Measurements from ENCODE around the gene MCM3AP.

MCM3AP gene

GRCh38 chr21:46316708-46317324 is 31.4 kb upstream of the MCM3AP start:
- no peaks in the 10 kb centered on the region for H3F3A ChIP-seq (ENCODE audit: insufficient read depth, low read length)
- H3K9me3 ChIP-seq (ENCODE audit: low read length) = no peaks in the 10 kb centered on the region
- no peaks in the 10 kb centered on the region for H3K27me3 ChIP-seq (ENCODE audit: insufficient read depth, low read length)
- H4K20me1 ChIP-seq (ENCODE audit: insufficient read depth, low read length) = no peaks in the 10 kb centered on the region
- H3K79me2 ChIP-seq (ENCODE audit: insufficient read depth, low read length) = peaks cover 13% of the 10 kb centered on the region
- H3K36me3 ChIP-seq (ENCODE audit: insufficient read depth, low read length) = peaks cover 50% of the 10 kb centered on the region
- H3K4me2 ChIP-seq (ENCODE audit: low read length) = no peak overlapping the region
- peaks cover 20% of the 10 kb centered on the region for H3K4me1 ChIP-seq (ENCODE audit: insufficient read depth, low read length, severe bottlenecking)
- H3K9me2 ChIP-seq (ENCODE audit: low read depth, low read length) = no peaks in the 10 kb centered on the region
- TF ChIP-seq, protein P1, sequence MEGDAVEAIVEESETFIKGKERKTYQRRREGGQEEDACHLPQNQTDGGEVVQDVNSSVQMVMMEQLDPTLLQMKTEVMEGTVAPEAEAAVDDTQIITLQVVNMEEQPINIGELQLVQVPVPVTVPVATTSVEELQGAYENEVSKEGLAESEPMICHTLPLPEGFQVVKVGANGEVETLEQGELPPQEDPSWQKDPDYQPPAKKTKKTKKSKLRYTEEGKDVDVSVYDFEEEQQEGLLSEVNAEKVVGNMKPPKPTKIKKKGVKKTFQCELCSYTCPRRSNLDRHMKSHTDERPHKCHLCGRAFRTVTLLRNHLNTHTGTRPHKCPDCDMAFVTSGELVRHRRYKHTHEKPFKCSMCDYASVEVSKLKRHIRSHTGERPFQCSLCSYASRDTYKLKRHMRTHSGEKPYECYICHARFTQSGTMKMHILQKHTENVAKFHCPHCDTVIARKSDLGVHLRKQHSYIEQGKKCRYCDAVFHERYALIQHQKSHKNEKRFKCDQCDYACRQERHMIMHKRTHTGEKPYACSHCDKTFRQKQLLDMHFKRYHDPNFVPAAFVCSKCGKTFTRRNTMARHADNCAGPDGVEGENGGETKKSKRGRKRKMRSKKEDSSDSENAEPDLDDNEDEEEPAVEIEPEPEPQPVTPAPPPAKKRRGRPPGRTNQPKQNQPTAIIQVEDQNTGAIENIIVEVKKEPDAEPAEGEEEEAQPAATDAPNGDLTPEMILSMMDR (IDR thresholded peaks at IDR 0.05; ENCODE audit: low read length) = no peak
- no peak overlapping the region for H3K4me3 ChIP-seq (ENCODE audit: low read depth, low read length, poor library complexity, severe bottlenecking)
- no peak overlapping the region for H3K27ac ChIP-seq (ENCODE audit: low read depth, low read length, poor library complexity, severe bottlenecking)
- H2AFZ ChIP-seq (ENCODE audit: low read length) = no peak overlapping the region
- H3K9ac ChIP-seq (ENCODE audit: low read length) = no peak overlapping the region

GRCh38 chr21:46314441-46315020 is 29.1 kb upstream of the MCM3AP start:
- H2AFZ ChIP-seq (ENCODE audit: low read length) = no peak overlapping the region
- H3K9me3 ChIP-seq (ENCODE audit: low read length) = no peaks in the 10 kb centered on the region
- no peak overlapping the region for H3K27ac ChIP-seq (ENCODE audit: low read depth, low read length, poor library complexity, severe bottlenecking)
- no peaks in the 10 kb centered on the region for H4K20me1 ChIP-seq (ENCODE audit: insufficient read depth, low read length)
- no peaks in the 10 kb centered on the region for H3K4me1 ChIP-seq (ENCODE audit: insufficient read depth, low read length, severe bottlenecking)
- no peak for TF ChIP-seq EZH2 (IDR thresholded peaks at IDR 0.05; ENCODE audit: borderline replicate concordance, low read length)
- TF ChIP-seq, protein P1 (IDR thresholded peaks at IDR 0.05; ENCODE audit: low read length) = no peak
- H3K27me3 ChIP-seq (ENCODE audit: insufficient read depth, low read length) = no peaks in the 10 kb centered on the region
- no peaks in the 10 kb centered on the region for H3K9me2 ChIP-seq (ENCODE audit: low read depth, low read length)
- H3K36me3 ChIP-seq (ENCODE audit: insufficient read depth, low read length) = peaks cover 55% of the 10 kb centered on the region
- no peaks in the 10 kb centered on the region for H3F3A ChIP-seq (ENCODE audit: insufficient read depth, low read length)
- H3K4me3 ChIP-seq (ENCODE audit: low read depth, low read length, poor library complexity, severe bottlenecking) = no peak overlapping the region
- H3K4me2 ChIP-seq (ENCODE audit: low read length) = no peak overlapping the region
- no peak overlapping the region for H3K9ac ChIP-seq (ENCODE audit: low read length)
- H3K79me2 ChIP-seq (ENCODE audit: insufficient read depth, low read length) = no peaks in the 10 kb centered on the region

DNA sequence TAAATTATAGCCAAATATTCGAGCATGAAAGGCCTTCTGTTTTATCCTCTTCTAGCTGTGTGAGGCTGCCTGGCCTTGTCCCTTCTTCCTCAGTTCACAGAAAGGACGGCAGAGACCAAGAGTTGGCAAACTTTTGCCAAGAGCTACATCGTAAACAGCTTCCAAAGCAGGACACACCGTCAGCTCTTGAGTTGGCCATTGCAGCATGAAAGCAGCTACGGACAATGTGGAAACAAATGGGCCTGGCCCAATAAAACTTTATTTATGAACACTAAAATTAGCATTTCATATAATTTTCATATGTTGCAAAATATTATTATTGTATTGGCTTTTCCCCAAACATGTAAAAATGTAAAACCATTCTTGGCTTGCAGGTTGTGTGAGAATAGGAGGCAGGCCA is 27.5 kb upstream of the MCM3AP start:
- no peaks in the 10 kb centered on the region for H3K4me1 ChIP-seq (ENCODE audit: insufficient read depth, low read length, severe bottlenecking)
- TF ChIP-seq, protein P1 (IDR thresholded peaks at IDR 0.05; ENCODE audit: low read length) = no peak
- TF ChIP-seq EZH2 (IDR thresholded peaks at IDR 0.05; ENCODE audit: borderline replicate concordance, low read length) = no peak
- H3K36me3 ChIP-seq (ENCODE audit: insufficient read depth, low read length) = peaks cover 62% of the 10 kb centered on the region
- no peak overlapping the region for H3K4me3 ChIP-seq (ENCODE audit: low read depth, low read length, poor library complexity, severe bottlenecking)
- no peaks in the 10 kb centered on the region for H3K9me2 ChIP-seq (ENCODE audit: low read depth, low read length)
- no peaks in the 10 kb centered on the region for H3K9me3 ChIP-seq (ENCODE audit: low read length)
- no peak overlapping the region for H3K9ac ChIP-seq (ENCODE audit: low read length)
- no peak overlapping the region for H3K4me2 ChIP-seq (ENCODE audit: low read length)
- H3K27me3 ChIP-seq (ENCODE audit: insufficient read depth, low read length) = no peaks in the 10 kb centered on the region
- H3F3A ChIP-seq (ENCODE audit: insufficient read depth, low read length) = no peaks in the 10 kb centered on the region
- H3K79me2 ChIP-seq (ENCODE audit: insufficient read depth, low read length) = no peaks in the 10 kb centered on the region
- H2AFZ ChIP-seq (ENCODE audit: low read length) = no peak overlapping the region
- no peaks in the 10 kb centered on the region for H4K20me1 ChIP-seq (ENCODE audit: insufficient read depth, low read length)
- no peak overlapping the region for H3K27ac ChIP-seq (ENCODE audit: low read depth, low read length, poor library complexity, severe bottlenecking)

Measured in OCI-LY1 (cell line).